HG03460 (cell line): ENCODE measurements around the gene MON2.

Source experiments
- ATAC-seq: cut with Tn5 transposase; IDR thresholded peaks from one replicate; pipeline ENCODE4 v1.9.1; 2021; ENCODE audit not compliant: unreplicated experiment

Gene MON2

GRCh38 chr12:62647586-62647985 is 181.0 kb downstream of the MON2 start:
- no peak for ATAC-seq

- ATAC-seq, result no peak
Measured at GRCh38 chr12:62649412-62650138, 182.9 kb downstream of the MON2 start.
